HepG2 (cell line): Measurements from ENCODE around the gene ATP2B2. TPM values are rescaled to one million over a fixed set of nuclear protein-coding genes. Genes with fewer than 3 reads are reported as not detected.
A peak's percentile ranks its signal among the peaks of the same experiment; 100 is the strongest.

Source experiments
- ARID5B ChIP-seq: IDR thresholded peaks from 2 replicates; pipeline ENCODE4 v1.4.0; 2020; ENCODE audit warnings: mild to moderate bottlenecking, missing genetic modification reagents
- CEBPB ChIP-seq: IDR thresholded peaks from 2 replicates; pipeline ENCODE4 v1.6.1; 2011; ENCODE audit warnings: low read depth, low read length, improper control_type of control experiment, borderline replicate concordance
- CTCF ChIP-seq: sonication (generic); formaldehyde crosslinking; IDR thresholded peaks from 2 replicates; pipeline ENCODE4 v1.5.0; 2020; ENCODE audit warnings: mild to moderate bottlenecking, missing genetic modification reagents, moderate library complexity
- HNF4G ChIP-seq, 2 experiments: sonication (generic) in 1 of 2; formaldehyde crosslinking in 1 of 2; IDR thresholded peaks; 2 replicates each; pipeline versions ENCODE4 v1.4.0 to v1.6.1; 2011 to 2020; ENCODE audit warnings: borderline replicate concordance in 2 of 2, low read depth in 2 of 2, mild to moderate bottlenecking in 2 of 2, low read length in 1 of 2, missing genetic modification reagents in 1 of 2, moderate library complexity in 1 of 2
- MAX ChIP-seq: IDR thresholded peaks from 2 replicates; pipeline ENCODE4 v1.6.1; 2012; ENCODE audit warnings: inconsistent platforms
- PATZ1 ChIP-seq: sonication (generic); formaldehyde crosslinking; IDR thresholded peaks from 2 replicates; pipeline ENCODE4 v1.4.0; 2020; ENCODE audit warnings: missing genetic modification reagents
- PAXIP1 ChIP-seq: sonication (generic); formaldehyde crosslinking; conservative IDR thresholded peaks from 2 replicates; pipeline ENCODE4 v1.4.0; 2020; ENCODE audit warnings: mild to moderate bottlenecking, missing genetic modification reagents, moderate library complexity
- PPARG ChIP-seq: conservative IDR thresholded peaks from 2 replicates; pipeline ENCODE4 v1.6.1; 2016; ENCODE audit warnings: missing biosample characterization, missing genetic modification reagents
- SAFB2 ChIP-seq: sonication (generic); formaldehyde crosslinking; IDR thresholded peaks from 2 replicates; pipeline ENCODE4 v1.5.1; 2020; ENCODE audit warnings: missing genetic modification reagents, low read depth, mild to moderate bottlenecking, borderline replicate concordance
- SP2 ChIP-seq: sonication (generic); formaldehyde crosslinking; IDR thresholded peaks from 2 replicates; pipeline ENCODE4 v1.5.1; 2020; ENCODE audit warnings: mild to moderate bottlenecking, missing genetic modification reagents
- STAG1 ChIP-seq: sonication (generic); formaldehyde crosslinking; IDR thresholded peaks from 2 replicates; pipeline ENCODE4 v1.4.0; 2020; ENCODE audit warnings: missing genetic modification reagents
- ZNF274 ChIP-seq: sonication (generic); formaldehyde crosslinking; IDR thresholded peaks from 2 replicates; pipeline ENCODE4 v1.5.1; 2020; ENCODE audit warnings: mild to moderate bottlenecking, missing genetic modification reagents
- ZNF703 ChIP-seq: sonication (generic); formaldehyde crosslinking; IDR thresholded peaks from 2 replicates; pipeline ENCODE4 v1.5.1; 2020; ENCODE audit warnings: missing genetic modification reagents, mild to moderate bottlenecking, moderate library complexity, borderline replicate concordance
- ZNF713 ChIP-seq: sonication (generic); formaldehyde crosslinking; IDR thresholded peaks from 2 replicates; pipeline ENCODE4 v1.4.0; 2020; ENCODE audit warnings: mild to moderate bottlenecking, missing genetic modification reagents
- ZNF841 ChIP-seq: sonication (generic); formaldehyde crosslinking; IDR thresholded peaks from 2 replicates; pipeline ENCODE4 v1.8.1; 2023; ENCODE audit warnings: missing genetic modification reagents, borderline replicate concordance
- polyA plus RNA-seq, 8 experiments: library from polyadenylated mRNA; depleted of rRNA in 3 of 8; stranded (reverse) in 7 of 8; unstranded in 1 of 8; fragments of >200 nt; fragmentation: Illumina TruSeq in 4 of 8; extraction: Trizol in 4 of 8; gene quantifications; 2 replicates each; pipeline versions ENCODE4 v1.2.1 to v1.2.3, GENCODE V29; 2011 to 2016; ENCODE audit warnings: low read depth in 4 of 8, missing spikeins in 1 of 8, mixed read lengths in 1 of 8; ENCODE audit not compliant: insufficient read depth in 1 of 8
- total RNA-seq, 5 experiments: library from RNA; depleted of rRNA; stranded (reverse); fragments of >200 nt; fragmentation: Illumina TruSeq; extraction: Trizol; gene quantifications; 2 replicates each; pipeline ENCODE4 v1.2.3, GENCODE V29; 2016; ENCODE audit warnings: low read depth in 1 of 5

ATP2B2 gene
- total and polyA plus RNA-seq, 2 of the 13 experiments (the other 11 are each of a cell fraction or from before 2014, with no cell fraction given), result 1.5 to 2.3 TPM

- TF ChIP-seq ARID5B (CRISPR knock-in tag) (0 out of 2 replicates have a peak, but pooled peaks have one; percentile 18), PAXIP1 (CRISPR knock-in tag) (peak; percentile 70), ZNF274 (CRISPR knock-in tag) (no peak), SP2 (CRISPR knock-in tag) (no peak), MAX (no peak; the same call in 1 of the 2 replicates), ZNF713 (CRISPR knock-in tag) (no peak), PPARG (CRISPR knock-in tag) (peak; percentile 65; the same call in 1 of the 2 replicates), SAFB2 (CRISPR knock-in tag) (no peak), CTCF (peak; percentile 56), PATZ1 (CRISPR knock-in tag) (peak; percentile 86), ZNF703 (no peak), CEBPB (peak; percentile 58; the same call in 1 of the 2 replicates), STAG1 (CRISPR knock-in tag) (peak; percentile 35; the same call in 1 of the 2 replicates), ZNF841 (CRISPR knock-in tag) (no peak), HNF4G (IDR thresholded peaks at IDR 0.05; ENCODE audit: borderline replicate concordance, low read depth, low read length) (no peak), HNF4G (CRISPR knock-in tag; IDR thresholded peaks at IDR 0.05; ENCODE audit: borderline replicate concordance, low read depth) (peak; percentile 34; the same call in 1 of the 2 replicates)
Observed at GRCh38 chr3:10514407-10515069, 9.2 kb upstream of the ATP2B2 start (continued).
